ENCODE results near the gene ZNF32.

DNA sequence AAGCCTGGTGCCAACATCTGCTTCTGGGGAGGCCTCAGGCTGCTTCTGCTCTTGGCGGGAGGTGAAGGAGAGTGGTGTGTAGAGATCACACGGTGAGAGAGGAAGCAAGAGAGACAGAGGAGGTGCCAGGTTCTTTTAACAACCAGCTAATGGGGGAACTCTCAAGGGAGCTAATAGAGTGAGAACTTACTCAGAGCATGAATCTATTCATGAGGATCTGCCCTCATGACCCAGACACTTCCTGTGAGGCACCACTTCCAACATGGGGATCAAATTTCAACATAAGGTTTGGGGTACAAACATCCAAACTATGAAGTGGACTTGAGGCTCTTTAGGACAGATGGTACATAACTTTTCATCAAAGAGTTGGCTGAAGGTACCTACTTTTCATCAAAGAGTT, 5.1 kb upstream of the ZNF32 start:
- TF ChIP-seq, protein P1, sequence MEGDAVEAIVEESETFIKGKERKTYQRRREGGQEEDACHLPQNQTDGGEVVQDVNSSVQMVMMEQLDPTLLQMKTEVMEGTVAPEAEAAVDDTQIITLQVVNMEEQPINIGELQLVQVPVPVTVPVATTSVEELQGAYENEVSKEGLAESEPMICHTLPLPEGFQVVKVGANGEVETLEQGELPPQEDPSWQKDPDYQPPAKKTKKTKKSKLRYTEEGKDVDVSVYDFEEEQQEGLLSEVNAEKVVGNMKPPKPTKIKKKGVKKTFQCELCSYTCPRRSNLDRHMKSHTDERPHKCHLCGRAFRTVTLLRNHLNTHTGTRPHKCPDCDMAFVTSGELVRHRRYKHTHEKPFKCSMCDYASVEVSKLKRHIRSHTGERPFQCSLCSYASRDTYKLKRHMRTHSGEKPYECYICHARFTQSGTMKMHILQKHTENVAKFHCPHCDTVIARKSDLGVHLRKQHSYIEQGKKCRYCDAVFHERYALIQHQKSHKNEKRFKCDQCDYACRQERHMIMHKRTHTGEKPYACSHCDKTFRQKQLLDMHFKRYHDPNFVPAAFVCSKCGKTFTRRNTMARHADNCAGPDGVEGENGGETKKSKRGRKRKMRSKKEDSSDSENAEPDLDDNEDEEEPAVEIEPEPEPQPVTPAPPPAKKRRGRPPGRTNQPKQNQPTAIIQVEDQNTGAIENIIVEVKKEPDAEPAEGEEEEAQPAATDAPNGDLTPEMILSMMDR (IDR thresholded peaks at IDR 0.05), result no peak
- TF ChIP-seq POLR2A (IDR thresholded peaks at IDR 0.05; ENCODE audit: low read depth) (no peak), EP300 (IDR thresholded peaks at IDR 0.05) (no peak), POLR2AphosphoS5 (IDR thresholded peaks at IDR 0.05) (no peak)
